Smooth muscle cell (in vitro differentiated cells): ENCODE results near the gene LDHD. TPM values are rescaled to one million over a fixed set of nuclear protein-coding genes. Genes with fewer than 3 reads are reported as not detected.

Experiments used
- DNase-seq: peaks from one replicate; lab custom pipeline; 2025; ENCODE audit not compliant: unreplicated experiment; lab: John Stamatoyannopoulos, UW
- H2AFZ ChIP-seq: fragments of 200-600 bp; sonication (generic); 2 replicates; pipeline ENCODE4 v1.6.0; 2016; ENCODE audit warnings: antibody characterized with exemption, low read depth, mild to moderate bottlenecking
- H3F3A ChIP-seq: fragments of 200-600 bp; sonication (generic); 2 replicates; pipeline ENCODE4 v1.6.0; 2017; ENCODE audit warnings: antibody characterized with exemption, low read depth
- H3K27ac ChIP-seq: fragments of 200-600 bp; sonication (generic); 2 replicates; pipeline ENCODE4 v1.5.1; 2016; ENCODE audit warnings: low read depth, mild to moderate bottlenecking
- H3K27me3 ChIP-seq: fragments of 200-600 bp; sonication (generic); 2 replicates; pipeline ENCODE4 v1.6.1; 2016; ENCODE audit warnings: low read depth, mild to moderate bottlenecking
- H3K36me3 ChIP-seq: fragments of 200-600 bp; sonication (generic); 2 replicates; pipeline ENCODE4 v1.5.1; 2016; ENCODE audit warnings: low read depth
- H3K4me1 ChIP-seq: fragments of 200-600 bp; sonication (generic); 2 replicates; pipeline ENCODE4 v1.5.1; 2016; ENCODE audit warnings: low read depth
- H3K4me2 ChIP-seq: fragments of 200-600 bp; sonication (generic); 2 replicates; pipeline ENCODE4 v1.6.0; 2016; ENCODE audit warnings: mild to moderate bottlenecking
- H3K4me3 ChIP-seq: fragments of 200-600 bp; sonication (generic); 2 replicates; pipeline ENCODE4 v1.5.1; 2016; ENCODE audit warnings: mild to moderate bottlenecking
- H3K79me2 ChIP-seq: fragments of 200-600 bp; sonication (generic); 2 replicates; pipeline ENCODE4 v1.6.0; 2016; ENCODE audit warnings: low read depth, mild to moderate bottlenecking
- H3K9ac ChIP-seq: fragments of 200-600 bp; sonication (generic); 2 replicates; pipeline ENCODE4 v1.6.0; 2016; ENCODE audit warnings: low read depth
- H3K9me3 ChIP-seq: fragments of 200-600 bp; sonication (generic); replicated peaks from 2 replicates; pipeline ENCODE4 v1.5.1; 2016; ENCODE audit warnings: low read depth
- H4K20me1 ChIP-seq: fragments of 200-600 bp; sonication (generic); 2 replicates; pipeline ENCODE4 v1.6.0; 2016; ENCODE audit warnings: low read depth
- WGBS: methylation state at CpG from one replicate; pipeline ENCODE4 v1.1.7; 2016; ENCODE audit warnings: low lambda C conversion rate; 5-methylcytosine and 5-hydroxymethylcytosine counted together
- polyA plus RNA-seq: library from polyadenylated mRNA; unstranded; fragments of >200 nt; fragmentation: Nextera tagmentation; extraction: Ambion mirVana; gene quantifications from 2 replicates; pipeline ENCODE4 v1.2.1, GENCODE V29; 2016
- total RNA-seq: library from RNA; depleted of rRNA; stranded (reverse); fragments of >200 nt; gene quantifications from 2 replicates; pipeline ENCODE4 v1.2.3, GENCODE V29; 2014
- TF ChIP-seq, protein P1 (sequence below): fragments of 200-600 bp; sonication (generic); IDR thresholded peaks from 2 replicates; pipeline ENCODE4 v1.5.1; 2017; ENCODE audit warnings: borderline replicate concordance, mild to moderate bottlenecking, antibody characterized with exemption; ENCODE audit not compliant: insufficient read depth, poor library complexity, severe bottlenecking

LDHD gene
- total and polyA plus RNA-seq, 2 experiments from 2014 or later = 0.85 to 1.2 TPM

DNA sequence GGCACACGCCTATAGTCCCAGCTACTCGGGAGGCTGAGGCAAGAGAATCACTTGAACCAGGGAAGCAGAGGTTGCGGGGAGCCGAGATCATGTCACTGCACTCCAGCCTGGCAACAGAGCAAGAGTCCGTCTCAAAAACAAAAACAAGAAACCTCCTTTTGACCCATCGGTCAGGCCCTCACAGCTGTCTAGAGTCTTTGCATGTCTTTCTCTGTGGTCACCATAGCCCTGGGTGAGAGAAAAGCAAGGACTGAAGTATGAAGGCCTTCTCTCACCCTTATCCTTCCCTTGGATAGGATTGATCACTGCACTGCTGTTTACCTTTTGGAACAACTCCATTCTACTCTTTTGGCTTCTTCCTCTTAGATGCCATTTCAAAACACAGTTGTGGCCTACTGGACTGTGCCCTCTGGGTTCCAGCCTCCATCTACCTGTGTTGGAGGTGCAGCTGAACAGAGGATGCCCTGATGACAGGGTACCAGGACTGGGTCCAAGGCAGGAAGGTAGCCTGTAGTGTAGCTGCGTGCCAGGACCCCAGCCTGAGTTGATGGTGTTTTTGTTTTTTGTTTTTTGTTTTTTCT, 37.1 kb downstream of the LDHD start:
- no peak overlapping the region for H3K4me2 ChIP-seq
- H3K9me3 ChIP-seq = no peaks in the 10 kb centered on the region
- H3K79me2 ChIP-seq = peaks cover 50% of the 10 kb centered on the region
- H3K27me3 ChIP-seq = no peaks in the 10 kb centered on the region
- no peaks in the 10 kb centered on the region for H3K4me1 ChIP-seq
- no peak overlapping the region for H2AFZ ChIP-seq
- H3K4me3 ChIP-seq = no peak overlapping the region
- H3K9ac ChIP-seq = no peak overlapping the region
- 95% methylated on average over 7 of the region's 7 CpGs for WGBS
- H3K27ac ChIP-seq = no peak overlapping the region
- DNase-seq = no peak
- no peaks in the 10 kb centered on the region for H3K36me3 ChIP-seq
- TF ChIP-seq, protein P1, sequence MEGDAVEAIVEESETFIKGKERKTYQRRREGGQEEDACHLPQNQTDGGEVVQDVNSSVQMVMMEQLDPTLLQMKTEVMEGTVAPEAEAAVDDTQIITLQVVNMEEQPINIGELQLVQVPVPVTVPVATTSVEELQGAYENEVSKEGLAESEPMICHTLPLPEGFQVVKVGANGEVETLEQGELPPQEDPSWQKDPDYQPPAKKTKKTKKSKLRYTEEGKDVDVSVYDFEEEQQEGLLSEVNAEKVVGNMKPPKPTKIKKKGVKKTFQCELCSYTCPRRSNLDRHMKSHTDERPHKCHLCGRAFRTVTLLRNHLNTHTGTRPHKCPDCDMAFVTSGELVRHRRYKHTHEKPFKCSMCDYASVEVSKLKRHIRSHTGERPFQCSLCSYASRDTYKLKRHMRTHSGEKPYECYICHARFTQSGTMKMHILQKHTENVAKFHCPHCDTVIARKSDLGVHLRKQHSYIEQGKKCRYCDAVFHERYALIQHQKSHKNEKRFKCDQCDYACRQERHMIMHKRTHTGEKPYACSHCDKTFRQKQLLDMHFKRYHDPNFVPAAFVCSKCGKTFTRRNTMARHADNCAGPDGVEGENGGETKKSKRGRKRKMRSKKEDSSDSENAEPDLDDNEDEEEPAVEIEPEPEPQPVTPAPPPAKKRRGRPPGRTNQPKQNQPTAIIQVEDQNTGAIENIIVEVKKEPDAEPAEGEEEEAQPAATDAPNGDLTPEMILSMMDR = no peak
- H4K20me1 ChIP-seq = peaks cover 82% of the 10 kb centered on the region
- no peaks in the 10 kb centered on the region for H3F3A ChIP-seq

DNA sequence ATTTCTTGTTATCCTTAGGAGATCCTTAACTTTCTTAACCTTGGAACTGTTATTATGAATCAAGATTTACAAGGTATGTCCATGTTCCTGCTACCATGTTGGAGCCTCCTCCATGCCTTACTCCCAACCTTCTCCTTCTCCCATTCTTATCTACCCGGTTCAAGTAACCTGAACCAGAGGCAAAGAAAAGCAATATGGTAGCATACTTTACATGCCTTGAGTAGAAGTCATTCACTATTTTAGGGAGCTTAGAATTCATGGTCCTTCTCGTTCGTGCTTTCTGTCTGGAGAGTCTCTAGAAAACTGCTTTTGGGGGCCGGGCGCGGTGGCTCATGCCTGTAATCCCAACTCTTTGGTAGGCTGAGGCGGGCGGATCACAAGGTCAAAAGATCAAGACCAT, 37.7 kb downstream of the LDHD start:
- Histone ChIP-seq H3K36me3 (no peaks in the 10 kb centered on the region), H3K4me1 (no peaks in the 10 kb centered on the region), H2AFZ (no peak overlapping the region), H3K4me2 (no peak overlapping the region), H3K27me3 (no peaks in the 10 kb centered on the region), H3K4me3 (no peak overlapping the region), H3K79me2 (peaks cover 56% of the 10 kb centered on the region), H3K9me3 (no peaks in the 10 kb centered on the region), H3K27ac (no peak overlapping the region), H4K20me1 (peaks cover 82% of the 10 kb centered on the region), H3K9ac (no peak overlapping the region), H3F3A (no peaks in the 10 kb centered on the region)
- DNase-seq = no peak
- WGBS = 77% methylated on average over 8 of the region's 8 CpGs
- TF ChIP-seq, protein P1 = no peak

DNA sequence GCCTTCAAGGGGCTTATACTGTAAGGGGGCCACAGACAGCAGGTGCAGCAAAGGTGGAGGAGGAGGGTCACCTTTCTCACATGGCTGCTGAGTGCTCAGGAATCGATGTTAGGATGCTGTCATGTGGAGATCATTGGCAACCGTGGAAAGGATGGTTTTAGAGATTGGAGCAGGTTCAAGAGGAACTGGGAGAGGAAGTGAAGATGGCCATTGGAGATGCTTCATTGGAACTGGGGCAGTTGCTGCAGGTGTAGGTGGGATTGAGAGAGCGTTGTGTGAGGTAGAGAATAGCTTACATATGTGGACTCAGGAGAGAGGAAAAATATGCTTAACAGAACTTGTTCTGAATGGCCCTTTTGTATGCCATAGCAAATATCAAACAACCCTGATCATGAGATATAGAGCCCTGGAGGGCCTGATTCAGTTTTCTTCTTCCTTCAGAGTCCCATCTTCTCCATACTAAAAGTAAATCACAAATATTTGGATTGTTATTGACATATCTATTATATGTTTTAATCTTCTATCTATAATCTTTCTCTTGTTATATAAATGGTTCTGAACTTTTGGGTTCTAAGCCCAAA, 40.8 kb downstream of the LDHD start:
- Histone ChIP-seq H3K79me2 (peaks cover 60% of the 10 kb centered on the region), H3K27me3 (no peaks in the 10 kb centered on the region), H3K27ac (no peak overlapping the region), H3K4me1 (no peaks in the 10 kb centered on the region), H4K20me1 (peaks cover 81% of the 10 kb centered on the region), H3K9ac (no peak overlapping the region), H2AFZ (no peak overlapping the region), H3F3A (no peaks in the 10 kb centered on the region), H3K36me3 (no peaks in the 10 kb centered on the region), H3K9me3 (no peaks in the 10 kb centered on the region), H3K4me2 (no peak overlapping the region), H3K4me3 (no peak overlapping the region)
- TF ChIP-seq, protein P1 = no peak
- no peak for DNase-seq
- WGBS = 97% methylated on average over 3 of the region's 3 CpGs
